Body of pancreas (tissue), 4 donors: ENCODE data around the gene TBX10. TPM values are rescaled to one million over a fixed set of nuclear protein-coding genes. Genes with fewer than 3 reads are reported as not detected.
"Not testable (repeated sequence)": the region's sequence is repeated elsewhere in the genome, so short reads cannot be mapped to it uniquely, and the experiment has no call there.

Experiments
- ATAC-seq: fragments of 150-250 bp; one replicate; pipeline ENCODE4 v1.9.1; 2016
- DNase-seq, 4 donors: peaks; one replicate each; pipeline ENCODE4 v3.0.0-alpha.2; 2019
- H3K27ac ChIP-seq, 4 donors: fragments of 200-600 bp; sonication (generic); 1 replicate in 3 of 4; 2 replicates in 1 of 4; pipeline versions ENCODE4 v1.5.1 to v1.6.1; 2016 to 2019; ENCODE audit warnings: mild to moderate bottlenecking in 1 of 4, mixed read lengths in 1 of 4, moderate library complexity in 1 of 4
- H3K27me3 ChIP-seq, 2 donors: fragments of 200-600 bp; sonication (generic); one replicate each; pipeline ENCODE4 v1.6.0; 2016; ENCODE audit warnings: mild to moderate bottlenecking in 1 of 2
- H3K36me3 ChIP-seq, 2 donors: fragments of 200-600 bp; sonication (generic); replicated peaks in 1 of 2; 2 replicates each; pipeline ENCODE4 v1.5.1; 2016; ENCODE audit warnings: low read depth in 2 of 2; ENCODE audit not compliant: insufficient read depth in 1 of 2
- H3K4me1 ChIP-seq: fragments of 200-600 bp; sonication (generic); one replicate; pipeline ENCODE4 v1.6.0; 2016
- H3K4me3 ChIP-seq, 2 donors: fragments of 200-600 bp; sonication (generic); 1 replicate in 1 of 2; 2 replicates in 1 of 2; pipeline ENCODE4 v1.5.1; 2016 to 2019
- H3K9me3 ChIP-seq, 3 donors: fragments of 200-600 bp; sonication (generic); 1 replicate in 2 of 3; 2 replicates in 1 of 3; pipeline ENCODE4 v1.5.1; 2016
- POLR2A ChIP-seq, 3 donors: fragments of 450-650 bp; IDR thresholded peaks; one replicate each; pipeline ENCODE4 v1.6.1; 2016; ENCODE audit warnings: antibody characterized with exemption in 3 of 3, mild to moderate bottlenecking in 2 of 3
- WGBS, 2 donors: methylation state at CpG; one replicate each; pipeline ENCODE4 v1.1.5; 2017; 5-methylcytosine and 5-hydroxymethylcytosine counted together
- intact Hi-C: fragments of 100-400 bp; cut with DNase I; formaldehyde crosslinking; loops from one replicate; pipeline ENCODE4 v1.15.1; 2023
- total RNA-seq, 2 donors: library from RNA; depleted of rRNA; stranded (reverse); fragments of >200 nt; gene quantifications; one replicate each; pipeline ENCODE4 v1.1.0, GENCODE V29; 2016
- TF ChIP-seq, protein P1 (sequence below), 7 experiments: fragments of 450-650 bp in 4 of 7; fragments of 200-600 bp in 3 of 7; sonication (generic) in 3 of 7; IDR thresholded peaks; one replicate each; pipeline ENCODE4 v1.5.1; 2016 to 2019; ENCODE audit warnings: antibody characterized with exemption in 7 of 7

TBX10 gene
- total RNA-seq, 2 donors from 2014 or later, result not detected

DNA sequence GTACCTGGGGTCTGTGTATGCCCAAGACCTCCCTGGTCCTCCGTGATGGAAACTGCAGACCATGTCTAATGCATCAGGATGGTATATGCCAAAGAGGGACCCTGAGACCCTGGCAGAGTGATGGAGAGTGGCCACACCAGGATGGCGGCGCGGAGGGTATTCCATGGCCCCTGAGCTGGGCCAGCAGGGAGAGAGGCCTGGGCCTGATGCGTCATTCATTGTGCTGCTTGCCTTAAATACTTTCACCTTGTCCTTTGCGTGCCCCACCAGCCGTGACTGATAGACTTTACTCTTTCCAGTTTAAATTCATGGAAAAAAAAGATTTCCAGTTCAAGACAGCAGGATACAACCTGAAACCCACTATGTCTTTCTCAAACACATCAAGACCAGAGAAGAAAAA, 38.5 kb downstream of the TBX10 start:
- Histone ChIP-seq H3K27me3 (no peaks in the 10 kb centered on the region), H3K27ac (no peak overlapping the region), H3K9me3 (no peaks in the 10 kb centered on the region), H3K36me3 (no peaks in the 10 kb centered on the region), H3K4me3 (no peak overlapping the region), H3K4me1 (peaks cover 3% of the 10 kb centered on the region)
- no peak for ATAC-seq
- TF ChIP-seq, protein P1, sequence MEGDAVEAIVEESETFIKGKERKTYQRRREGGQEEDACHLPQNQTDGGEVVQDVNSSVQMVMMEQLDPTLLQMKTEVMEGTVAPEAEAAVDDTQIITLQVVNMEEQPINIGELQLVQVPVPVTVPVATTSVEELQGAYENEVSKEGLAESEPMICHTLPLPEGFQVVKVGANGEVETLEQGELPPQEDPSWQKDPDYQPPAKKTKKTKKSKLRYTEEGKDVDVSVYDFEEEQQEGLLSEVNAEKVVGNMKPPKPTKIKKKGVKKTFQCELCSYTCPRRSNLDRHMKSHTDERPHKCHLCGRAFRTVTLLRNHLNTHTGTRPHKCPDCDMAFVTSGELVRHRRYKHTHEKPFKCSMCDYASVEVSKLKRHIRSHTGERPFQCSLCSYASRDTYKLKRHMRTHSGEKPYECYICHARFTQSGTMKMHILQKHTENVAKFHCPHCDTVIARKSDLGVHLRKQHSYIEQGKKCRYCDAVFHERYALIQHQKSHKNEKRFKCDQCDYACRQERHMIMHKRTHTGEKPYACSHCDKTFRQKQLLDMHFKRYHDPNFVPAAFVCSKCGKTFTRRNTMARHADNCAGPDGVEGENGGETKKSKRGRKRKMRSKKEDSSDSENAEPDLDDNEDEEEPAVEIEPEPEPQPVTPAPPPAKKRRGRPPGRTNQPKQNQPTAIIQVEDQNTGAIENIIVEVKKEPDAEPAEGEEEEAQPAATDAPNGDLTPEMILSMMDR (IDR thresholded peaks at IDR 0.05), result no peak
- no peak for TF ChIP-seq POLR2A (IDR thresholded peaks at IDR 0.05)
- DNase-seq, result no peak
- WGBS, 2 donors, result 88% methylated on average over 6 to 7 of the region's 7 CpGs
- intact Hi-C loops, result no loop called here

DNA sequence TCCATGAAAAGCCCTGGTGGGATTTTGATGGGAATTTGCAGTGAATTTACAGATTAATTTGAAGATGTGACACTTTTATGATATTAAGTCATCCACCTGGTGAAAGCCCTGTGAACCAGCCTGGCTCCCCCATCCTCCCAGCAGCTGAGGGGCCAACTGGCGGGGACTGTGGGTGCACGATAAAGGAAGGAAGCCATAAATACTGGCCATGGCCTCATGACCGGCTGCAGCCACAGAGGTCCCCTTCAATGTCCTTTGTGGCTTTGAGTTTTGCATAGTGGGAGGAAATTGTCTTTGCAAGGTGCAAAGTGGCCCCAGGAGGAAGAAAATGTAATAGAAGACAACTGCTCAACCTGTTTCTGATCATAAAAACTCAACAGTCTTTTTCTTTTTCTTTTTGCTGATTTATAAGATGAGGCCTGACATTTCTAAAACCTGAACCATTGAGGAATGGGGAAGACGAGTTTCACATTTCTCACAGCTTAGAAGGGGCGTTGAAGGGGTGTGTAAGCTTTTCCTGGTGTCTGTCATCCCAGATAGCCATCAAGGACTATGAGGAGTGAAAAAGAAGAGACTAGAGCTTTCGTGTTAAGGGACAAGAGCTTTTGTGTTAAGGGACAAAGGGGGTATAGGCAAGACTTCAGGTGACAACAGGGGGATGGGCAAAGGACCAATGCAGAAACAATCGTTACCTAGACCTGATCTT, 39.1 kb downstream of the TBX10 start:
- Histone ChIP-seq H3K27me3 (no peaks in the 10 kb centered on the region), H3K4me3 (no peak overlapping the region), H3K9me3 (no peaks in the 10 kb centered on the region), H3K4me1 (no peaks in the 10 kb centered on the region), H3K27ac (no peak overlapping the region), H3K36me3 (no peaks in the 10 kb centered on the region)
- DNase-seq (no peak), ATAC-seq (no peak)
- TF ChIP-seq, protein P1 (IDR thresholded peaks at IDR 0.05), result no peak
- TF ChIP-seq POLR2A (IDR thresholded peaks at IDR 0.05), result no peak
- intact Hi-C loops, result no loop called here
- 54 to 58% methylated on average over 7 of the region's 7 CpGs for WGBS, 2 donors

DNA sequence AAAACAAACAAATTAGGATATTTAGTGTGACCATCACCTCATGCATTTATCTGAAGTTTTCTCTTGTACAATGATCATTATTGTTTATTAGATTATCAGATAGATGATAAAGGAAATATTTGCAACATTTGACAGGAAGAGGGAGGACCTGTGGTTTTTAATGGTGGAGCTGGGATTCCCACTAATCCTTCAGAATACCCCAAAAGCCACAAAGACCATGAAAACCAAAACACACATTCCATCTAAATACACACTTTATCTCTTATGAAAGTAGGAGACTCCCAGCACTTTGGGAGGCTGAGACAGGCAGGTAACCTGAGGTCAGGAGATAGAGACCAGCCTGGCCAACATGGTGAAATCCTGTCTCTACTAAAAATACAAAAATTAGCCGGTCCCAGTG, 40.4 kb downstream of the TBX10 start:
- no peak for ATAC-seq
- 67 to 71% methylated on average over 1 of the region's 1 CpG for WGBS, 2 donors
- Histone ChIP-seq H3K27me3 (no peaks in the 10 kb centered on the region), H3K9me3 (no peaks in the 10 kb centered on the region), H3K36me3 (no peaks in the 10 kb centered on the region), H3K4me1 (no peaks in the 10 kb centered on the region), H3K4me3 (no peak overlapping the region), H3K27ac (no peak overlapping the region)
- no peak for DNase-seq
- intact Hi-C loops, result no loop called here
- no peak for TF ChIP-seq POLR2A (IDR thresholded peaks at IDR 0.05)
- TF ChIP-seq, protein P1 (IDR thresholded peaks at IDR 0.05), result no peak

- H3K4me1 ChIP-seq, intact Hi-C loops, H3K9me3 ChIP-seq, H3K27me3 ChIP-seq, H3K27ac ChIP-seq, H3K4me3 ChIP-seq, DNase-seq, H3K36me3 ChIP-seq, ATAC-seq: not testable (repeated sequence)
- 80 to 90% methylated on average over 8 to 12 of the region's 26 CpGs for WGBS, 2 donors
Observed at GRCh38 chr11:67597963-67598362, 41.6 kb downstream of the TBX10 start.

DNA sequence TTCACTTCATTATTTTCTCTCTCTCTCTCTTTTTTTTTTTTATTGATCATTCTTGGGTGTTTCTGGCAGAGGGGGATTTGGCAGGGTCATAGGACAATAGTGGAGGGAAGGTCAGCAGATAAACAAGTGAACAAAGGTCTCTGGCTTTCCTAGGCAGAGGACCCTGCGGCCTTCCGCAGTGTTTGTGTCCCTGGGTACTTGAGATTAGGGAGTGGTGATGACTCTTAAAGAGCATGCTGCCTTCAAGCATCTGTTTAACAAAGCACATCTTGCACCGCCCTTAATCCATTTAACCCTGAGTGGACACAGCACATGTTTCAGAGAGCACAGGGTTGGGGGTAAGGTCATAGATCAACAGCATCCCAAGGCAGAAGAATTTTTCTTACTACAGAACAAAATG, 42.1 kb downstream of the TBX10 start:
- H3K4me3 ChIP-seq, H3K27me3 ChIP-seq, H3K27ac ChIP-seq, ATAC-seq, H3K9me3 ChIP-seq, intact Hi-C loops, DNase-seq, H3K36me3 ChIP-seq, H3K4me1 ChIP-seq: not testable (repeated sequence)
- WGBS, 2 donors, result 97% methylated on average over 3 of the region's 3 CpGs; no CpG with 5 or more reads in 1 of the 2 donors

GRCh38 chr11:67596753-67597300, 42.7 kb downstream of the TBX10 start:
- H3K4me3 ChIP-seq, result no peak overlapping the region
- no peak overlapping the region for H3K27ac ChIP-seq
- H3K27me3 ChIP-seq, result no peaks in the 10 kb centered on the region
- no peaks in the 10 kb centered on the region for H3K4me1 ChIP-seq
- H3K36me3 ChIP-seq, result no peaks in the 10 kb centered on the region
- intact Hi-C loops, result no loop called here
- H3K9me3 ChIP-seq, result no peaks in the 10 kb centered on the region
- no peak for TF ChIP-seq POLR2A (IDR thresholded peaks at IDR 0.05)
- TF ChIP-seq, protein P1 (IDR thresholded peaks at IDR 0.05), result no peak
- no peak for ATAC-seq
- DNase-seq, result no peak
- 84 to 100% methylated on average over 1 of the region's 1 CpG for WGBS, 2 donors
